ENCODE measurements around the gene KIAA1958.
A peak's percentile ranks its signal among the peaks of the same experiment; 100 is the strongest.
"Not testable (repeated sequence)": the region's sequence is repeated elsewhere in the genome, so short reads cannot be mapped to it uniquely, and the experiment has no call there.

Gene KIAA1958

GRCh38 chr9:112631313-112632070 lies 144.9 kb downstream of the KIAA1958 start:
- TF ChIP-seq POLR2A (IDR thresholded peaks at IDR 0.05; ENCODE audit: low read depth, low read length): no peak
- DNase-seq (ENCODE audit: insufficient read length, low spot score) (no peak), FAIRE-seq (no peak)

- peak; percentile 20 for FAIRE-seq
- no peak for DNase-seq (ENCODE audit: insufficient read length, low spot score)
- TF ChIP-seq POLR2A (IDR thresholded peaks at IDR 0.05; ENCODE audit: low read depth, low read length): no peak
Measured at GRCh38 chr9:112640311-112640710, 153.7 kb downstream of the KIAA1958 start.

GRCh38 chr9:112642126-112642525 lies 155.5 kb downstream of the KIAA1958 start:
- no peak for DNase-seq (ENCODE audit: insufficient read length, low spot score)
- no peak for FAIRE-seq

GRCh38 chr9:112647596-112647995 lies 161.0 kb downstream of the KIAA1958 start:
- DNase-seq (ENCODE audit: insufficient read length, low spot score) (no peak), FAIRE-seq (no peak)
- TF ChIP-seq POLR2A (IDR thresholded peaks at IDR 0.05; ENCODE audit: low read depth, low read length): no peak

More at GRCh38 chr9:112642126-112642525, 155.5 kb downstream of the KIAA1958 start:
- TF ChIP-seq POLR2A (IDR thresholded peaks at IDR 0.05; ENCODE audit: low read depth, low read length): no peak

GRCh38 chr9:112648624-112649023 lies 162.0 kb downstream of the KIAA1958 start:
- no peak for FAIRE-seq
- TF ChIP-seq POLR2A (IDR thresholded peaks at IDR 0.05; ENCODE audit: low read depth, low read length): no peak
- DNase-seq (ENCODE audit: insufficient read length, low spot score): no peak

GRCh38 chr9:112654282-112654681 lies 167.7 kb downstream of the KIAA1958 start:
- TF ChIP-seq POLR2A (IDR thresholded peaks at IDR 0.05; ENCODE audit: low read depth, low read length): no peak
- FAIRE-seq (no peak), DNase-seq (ENCODE audit: insufficient read length, low spot score) (no peak)

GRCh38 chr9:112655668-112656067 lies 169.0 kb downstream of the KIAA1958 start:
- FAIRE-seq (no peak), DNase-seq (ENCODE audit: insufficient read length, low spot score) (no peak)
- no peak for TF ChIP-seq POLR2A (IDR thresholded peaks at IDR 0.05; ENCODE audit: low read depth, low read length)

- DNase-seq (ENCODE audit: insufficient read length, low spot score) (no peak), FAIRE-seq (no peak)
- no peak for TF ChIP-seq POLR2A (IDR thresholded peaks at IDR 0.05; ENCODE audit: low read depth, low read length)
Measured at GRCh38 chr9:112659906-112660305, 173.3 kb downstream of the KIAA1958 start.

- TF ChIP-seq POLR2A (IDR thresholded peaks at IDR 0.05; ENCODE audit: low read depth, low read length): no peak
- FAIRE-seq: no peak
- DNase-seq (ENCODE audit: insufficient read length, low spot score): no peak
Measured at GRCh38 chr9:112663681-112664080, 177.1 kb downstream of the KIAA1958 start.

GRCh38 chr9:112664531-112664930 lies 177.9 kb downstream of the KIAA1958 start:
- no peak for TF ChIP-seq POLR2A (IDR thresholded peaks at IDR 0.05; ENCODE audit: low read depth, low read length)
- FAIRE-seq (no peak), DNase-seq (ENCODE audit: insufficient read length, low spot score) (no peak)

- DNase-seq (ENCODE audit: insufficient read length, low spot score) (no peak), FAIRE-seq (peak; percentile 73)
- TF ChIP-seq POLR2A (IDR thresholded peaks at IDR 0.05; ENCODE audit: low read depth, low read length): no peak
Measured at GRCh38 chr9:112665347-112665746, 178.7 kb downstream of the KIAA1958 start.

- no peak for TF ChIP-seq POLR2A (IDR thresholded peaks at IDR 0.05; ENCODE audit: low read depth, low read length)
- DNase-seq (ENCODE audit: insufficient read length, low spot score) (no peak), FAIRE-seq (no peak)
Measured at GRCh38 chr9:112669326-112669725, 182.7 kb downstream of the KIAA1958 start.

GRCh38 chr9:112670991-112671625 lies 184.5 kb downstream of the KIAA1958 start:
- DNase-seq (ENCODE audit: insufficient read length, low spot score) (no peak), FAIRE-seq (no peak)
- TF ChIP-seq POLR2A (IDR thresholded peaks at IDR 0.05; ENCODE audit: low read depth, low read length): no peak

- not testable (repeated sequence) for FAIRE-seq; DNase-seq (ENCODE audit: insufficient read length, low spot score)
Measured at GRCh38 chr9:112673221-112673620, 186.6 kb downstream of the KIAA1958 start.

GRCh38 chr9:112677040-112677439 lies 190.4 kb downstream of the KIAA1958 start:
- no peak for FAIRE-seq
- no peak for TF ChIP-seq POLR2A (IDR thresholded peaks at IDR 0.05; ENCODE audit: low read depth, low read length)
- no peak for DNase-seq (ENCODE audit: insufficient read length, low spot score)

Data from H54 (cell line).